Upper lobe of left lung (tissue), 6 donors: ENCODE data around the gene SPSB2. TPM values are rescaled to one million over a fixed set of nuclear protein-coding genes. Genes with fewer than 3 reads are reported as not detected.

Experiments used
- ATAC-seq, 2 donors: fragments of 200-7000 bp; cut with Tn5 transposase; one replicate each; pipeline ENCODE4 v1.9.1; 2022; ENCODE audit warnings: mild to moderate bottlenecking in 2 of 2, moderate library complexity in 2 of 2; ENCODE audit not compliant: low FRiP score in 2 of 2
- DNase-seq, 2 donors: peaks; one replicate each; pipeline ENCODE4 v3.0.0-alpha.2; 2019 to 2020
- H3K27ac ChIP-seq, 4 donors: fragments of 200-600 bp; sonication (generic); one replicate each; pipeline ENCODE4 v1.5.1; 2016 to 2019
- H3K27me3 ChIP-seq, 4 donors: fragments of 200-600 bp; sonication (generic); one replicate each; pipeline ENCODE4 v1.5.1; 2017 to 2019
- H3K36me3 ChIP-seq, 4 donors: fragments of 200-600 bp; sonication (generic); one replicate each; pipeline ENCODE4 v1.5.1; 2016 to 2019
- H3K4me1 ChIP-seq, 4 donors: fragments of 200-600 bp; sonication (generic); one replicate each; pipeline ENCODE4 v1.5.1; 2018 to 2019
- H3K4me3 ChIP-seq, 4 donors: fragments of 200-600 bp; sonication (generic); one replicate each; pipeline ENCODE4 v1.5.1; 2017 to 2019; ENCODE audit warnings: mild to moderate bottlenecking in 2 of 4, moderate library complexity in 1 of 4
- H3K9me3 ChIP-seq, 4 donors: fragments of 200-600 bp; sonication (generic); one replicate each; pipeline ENCODE4 v1.5.1; 2018 to 2019
- EP300 ChIP-seq, 4 donors: sonication (generic); formaldehyde crosslinking; IDR thresholded peaks; one replicate each; pipeline ENCODE4 v1.5.1; 2017; ENCODE audit warnings: antibody characterized with exemption in 4 of 4, control low read depth in 2 of 4
- POLR2A ChIP-seq, 4 donors: fragments of 450-650 bp; IDR thresholded peaks; one replicate each; pipeline ENCODE4 v1.5.1; 2016 to 2017; ENCODE audit warnings: antibody characterized with exemption in 4 of 4, mild to moderate bottlenecking in 2 of 4
- POLR2AphosphoS5 ChIP-seq, 2 donors: sonication (generic); formaldehyde crosslinking; IDR thresholded peaks; one replicate each; pipeline ENCODE4 v1.5.1; 2017; ENCODE audit warnings: antibody characterized with exemption in 2 of 2
- WGBS, 2 donors: methylation state at CpG; one replicate each; pipeline ENCODE4 v1.1.5; 2017 to 2018; 5-methylcytosine and 5-hydroxymethylcytosine counted together
- total RNA-seq, 6 donors: library from RNA; depleted of rRNA in 4 of 6; stranded (reverse); fragments of >200 nt in 4 of 6; gene quantifications; one replicate each; pipeline versions ENCODE4 v1.1.0 to v1.2.1, GENCODE V29; 2016 to 2021
- TF ChIP-seq, protein P1 (sequence below), 6 experiments: fragments of 450-650 bp in 4 of 6; fragments of 200-600 bp in 2 of 6; sonication (generic) in 2 of 6; IDR thresholded peaks; one replicate each; pipeline ENCODE4 v1.5.1; 2016 to 2019; ENCODE audit warnings: antibody characterized with exemption in 6 of 6
- donor health status: DM: no; HTN: no; CAD: no; lungs with moderate emphysema.
- donor health status: DM: no; HTN: yes; CAD: no; lungs with severe emphysema.

Gene SPSB2
- total RNA-seq, 6 donors from 2014 or later: 27.7 to 63.3 (median 35.0) TPM

- no peak for TF ChIP-seq POLR2AphosphoS5 (IDR thresholded peaks at IDR 0.05)
- TF ChIP-seq, protein P1, sequence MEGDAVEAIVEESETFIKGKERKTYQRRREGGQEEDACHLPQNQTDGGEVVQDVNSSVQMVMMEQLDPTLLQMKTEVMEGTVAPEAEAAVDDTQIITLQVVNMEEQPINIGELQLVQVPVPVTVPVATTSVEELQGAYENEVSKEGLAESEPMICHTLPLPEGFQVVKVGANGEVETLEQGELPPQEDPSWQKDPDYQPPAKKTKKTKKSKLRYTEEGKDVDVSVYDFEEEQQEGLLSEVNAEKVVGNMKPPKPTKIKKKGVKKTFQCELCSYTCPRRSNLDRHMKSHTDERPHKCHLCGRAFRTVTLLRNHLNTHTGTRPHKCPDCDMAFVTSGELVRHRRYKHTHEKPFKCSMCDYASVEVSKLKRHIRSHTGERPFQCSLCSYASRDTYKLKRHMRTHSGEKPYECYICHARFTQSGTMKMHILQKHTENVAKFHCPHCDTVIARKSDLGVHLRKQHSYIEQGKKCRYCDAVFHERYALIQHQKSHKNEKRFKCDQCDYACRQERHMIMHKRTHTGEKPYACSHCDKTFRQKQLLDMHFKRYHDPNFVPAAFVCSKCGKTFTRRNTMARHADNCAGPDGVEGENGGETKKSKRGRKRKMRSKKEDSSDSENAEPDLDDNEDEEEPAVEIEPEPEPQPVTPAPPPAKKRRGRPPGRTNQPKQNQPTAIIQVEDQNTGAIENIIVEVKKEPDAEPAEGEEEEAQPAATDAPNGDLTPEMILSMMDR (IDR thresholded peaks at IDR 0.05): peak in 1 of 6 experiments; percentile 6
- H3K36me3 ChIP-seq: peaks cover 0 to 5% (median 2%) of the 10 kb centered on the region in 4 donors
- no peaks in the 10 kb centered on the region for H3K4me1 ChIP-seq
- WGBS, 2 donors: 78 to 92% methylated on average over 8 to 16 of the region's 16 CpGs
- H3K27ac ChIP-seq: no peak overlapping the region
- DNase-seq (no peak), ATAC-seq (no peak)
- no peak overlapping the region for H3K4me3 ChIP-seq
- no peaks in the 10 kb centered on the region for H3K9me3 ChIP-seq
- no peaks in the 10 kb centered on the region for H3K27me3 ChIP-seq
Observed at GRCh38 chr12:6843118-6843902, 29.8 kb downstream of the SPSB2 start.

DNA sequence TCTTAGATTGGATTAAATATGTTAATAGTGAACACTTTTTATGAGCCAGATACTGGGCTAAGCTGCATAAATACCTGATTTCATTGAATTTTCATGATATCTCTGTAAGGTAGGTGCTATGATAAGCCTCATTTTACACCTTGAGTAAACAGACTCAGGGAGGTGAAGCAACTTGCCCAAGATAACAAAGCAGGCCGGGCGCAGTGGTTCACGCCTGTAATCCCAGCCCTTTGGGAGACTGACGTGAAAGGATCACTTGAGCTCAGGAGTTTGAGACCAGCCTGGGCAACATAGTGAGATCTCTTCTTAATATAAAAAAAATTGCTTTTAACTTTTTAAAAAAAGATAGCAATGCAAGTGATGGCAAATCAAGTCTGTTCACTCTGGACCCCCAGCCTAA, 31.0 kb downstream of the SPSB2 start:
- Histone ChIP-seq H3K27ac (no peak overlapping the region), H3K36me3 (peaks cover 0 to 17% (median 2%) of the 10 kb centered on the region in 4 donors), H3K4me1 (no peaks in the 10 kb centered on the region), H3K27me3 (no peaks in the 10 kb centered on the region), H3K4me3 (no peak overlapping the region), H3K9me3 (no peaks in the 10 kb centered on the region)
- 84 to 99% methylated on average over 4 of the region's 4 CpGs for WGBS, 2 donors
- no peak for TF ChIP-seq EP300 (IDR thresholded peaks at IDR 0.05)
- TF ChIP-seq, protein P1 (IDR thresholded peaks at IDR 0.05): no peak
- TF ChIP-seq POLR2AphosphoS5 (IDR thresholded peaks at IDR 0.05): no peak
- TF ChIP-seq POLR2A (IDR thresholded peaks at IDR 0.05): no peak
- DNase-seq (no peak), ATAC-seq (no peak)

DNA sequence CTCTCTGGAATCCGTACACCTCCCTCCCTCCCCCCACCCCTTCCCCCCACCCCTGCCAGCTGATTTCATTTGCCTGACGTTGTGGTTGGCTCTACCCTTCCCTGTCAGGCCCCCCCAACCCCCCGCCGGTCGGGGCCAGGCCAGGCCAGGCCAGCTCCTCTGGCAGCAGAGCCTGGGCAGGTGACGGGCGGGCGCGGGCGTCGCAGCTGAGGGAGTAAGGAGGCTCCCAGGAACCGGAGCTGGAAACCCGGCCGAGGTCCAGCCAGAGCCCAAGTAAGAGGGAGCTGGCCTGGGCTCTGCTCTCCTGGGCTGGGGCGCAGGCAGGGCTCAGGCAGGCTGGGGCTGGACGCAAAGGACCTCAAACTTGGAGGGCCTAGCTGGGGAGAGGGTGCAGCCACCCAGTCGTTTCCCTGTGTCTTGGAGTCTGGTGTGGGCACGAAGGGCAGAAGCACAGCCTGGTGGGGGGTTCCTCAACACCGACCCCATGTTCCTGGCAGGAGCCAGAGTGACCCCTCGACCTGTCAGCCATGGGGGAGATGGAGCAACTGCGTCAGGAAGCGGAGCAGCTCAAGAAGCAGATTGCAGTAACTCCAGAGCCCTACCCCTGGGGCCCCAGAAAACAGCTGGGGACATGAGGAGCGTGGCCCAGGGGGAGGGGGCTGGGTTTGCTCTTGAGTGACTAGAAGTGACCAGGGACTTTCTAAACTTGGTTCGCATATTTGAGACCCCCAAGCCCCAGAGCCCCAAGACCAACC, 32.2 kb downstream of the SPSB2 start, which contains the start of gene GNB3:
GNB3 (plus strand) TSS at position 165 of the 755 bp plus-strand sequence; CDS start at position 528, 363 bp downstream.
- TF ChIP-seq EP300 (IDR thresholded peaks at IDR 0.05) (no peak), POLR2AphosphoS5 (IDR thresholded peaks at IDR 0.05) (no peak), POLR2A (IDR thresholded peaks at IDR 0.05) (no peak)
- TF ChIP-seq, protein P1 (IDR thresholded peaks at IDR 0.05): no peak
- ATAC-seq (no peak), DNase-seq (peak in 1 of 2 donors; percentile 79)
- WGBS, 2 donors: 57 to 76% methylated on average over 10 to 12 of the region's 24 CpGs
- Histone ChIP-seq H3K27ac (no peak within 1 kb of the TSS), H3K4me1 (peaks cover 0 to under 1% (median 0%) of the 10 kb centered on the region in 4 donors), H3K4me3 (no peak within 1 kb of the TSS), H3K27me3 (no peaks in the 10 kb centered on the region), H3K9me3 (no peaks in the 10 kb centered on the region), H3K36me3 (peaks cover 0 to 17% (median 2%) of the 10 kb centered on the region in 4 donors)

DNA sequence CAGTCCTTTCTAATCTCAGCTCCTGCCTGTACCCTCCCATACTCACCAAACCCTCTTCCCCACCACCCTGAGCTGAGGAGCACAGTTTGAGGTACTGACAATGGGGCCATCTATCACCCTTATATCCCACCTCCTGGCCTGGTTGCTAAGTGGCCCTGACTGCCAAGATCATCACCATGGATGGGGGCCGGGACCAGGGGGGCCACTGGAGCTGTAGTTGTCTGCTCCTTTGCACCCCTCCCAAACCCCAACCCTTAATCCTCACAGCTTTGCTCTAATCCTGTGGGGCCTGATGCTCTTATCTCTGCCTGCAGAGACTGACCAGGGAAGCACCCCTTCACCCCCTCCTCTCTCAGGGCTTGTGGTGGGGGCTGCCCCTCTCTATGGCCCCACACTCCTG, 32.8 kb downstream of the SPSB2 start:
- Histone ChIP-seq H3K27ac (no peak overlapping the region), H3K9me3 (no peaks in the 10 kb centered on the region), H3K36me3 (peaks cover 0 to 17% (median 0%) of the 10 kb centered on the region in 4 donors), H3K27me3 (no peaks in the 10 kb centered on the region), H3K4me3 (no peak overlapping the region), H3K4me1 (peaks cover 0 to 5% (median 0%) of the 10 kb centered on the region in 4 donors)
- 53 to 100% methylated on average over 1 of the region's 1 CpG for WGBS, 2 donors
- ATAC-seq (no peak), DNase-seq (no peak)
- TF ChIP-seq POLR2A (IDR thresholded peaks at IDR 0.05) (no peak), POLR2AphosphoS5 (IDR thresholded peaks at IDR 0.05) (no peak), EP300 (IDR thresholded peaks at IDR 0.05) (no peak)
- TF ChIP-seq, protein P1 (IDR thresholded peaks at IDR 0.05): no peak
